ENCODE data around the gene LSR.

DNA sequence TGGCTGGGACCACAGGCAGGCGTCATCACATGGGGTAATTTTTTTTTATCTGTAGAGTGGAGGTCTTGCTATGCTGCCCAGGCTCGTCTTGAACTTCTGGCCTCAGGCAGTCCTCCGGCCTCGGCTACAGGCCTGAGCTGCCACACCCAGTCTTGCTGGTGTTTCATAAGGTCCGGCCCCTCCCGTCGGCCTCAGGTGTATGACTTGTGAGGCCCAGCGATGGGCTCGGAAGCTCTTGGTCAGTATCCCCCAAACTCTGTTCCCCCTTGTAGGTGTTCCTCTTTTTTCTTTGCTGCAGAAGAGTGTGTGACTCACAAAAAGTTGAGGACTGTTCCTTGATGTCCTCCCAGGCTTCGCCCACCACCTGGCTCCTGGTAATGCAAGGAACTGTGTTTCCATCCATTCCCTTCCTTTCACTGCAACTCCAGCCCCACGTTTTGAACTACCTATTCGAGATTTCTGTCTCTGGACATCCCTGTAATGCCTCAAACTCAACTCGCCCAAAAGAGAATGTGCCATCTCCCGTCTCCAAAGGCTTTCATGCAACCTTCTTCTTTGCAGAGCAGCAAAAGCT lies 25.0 kb downstream of the LSR start:
- TF ChIP-seq, protein P1, sequence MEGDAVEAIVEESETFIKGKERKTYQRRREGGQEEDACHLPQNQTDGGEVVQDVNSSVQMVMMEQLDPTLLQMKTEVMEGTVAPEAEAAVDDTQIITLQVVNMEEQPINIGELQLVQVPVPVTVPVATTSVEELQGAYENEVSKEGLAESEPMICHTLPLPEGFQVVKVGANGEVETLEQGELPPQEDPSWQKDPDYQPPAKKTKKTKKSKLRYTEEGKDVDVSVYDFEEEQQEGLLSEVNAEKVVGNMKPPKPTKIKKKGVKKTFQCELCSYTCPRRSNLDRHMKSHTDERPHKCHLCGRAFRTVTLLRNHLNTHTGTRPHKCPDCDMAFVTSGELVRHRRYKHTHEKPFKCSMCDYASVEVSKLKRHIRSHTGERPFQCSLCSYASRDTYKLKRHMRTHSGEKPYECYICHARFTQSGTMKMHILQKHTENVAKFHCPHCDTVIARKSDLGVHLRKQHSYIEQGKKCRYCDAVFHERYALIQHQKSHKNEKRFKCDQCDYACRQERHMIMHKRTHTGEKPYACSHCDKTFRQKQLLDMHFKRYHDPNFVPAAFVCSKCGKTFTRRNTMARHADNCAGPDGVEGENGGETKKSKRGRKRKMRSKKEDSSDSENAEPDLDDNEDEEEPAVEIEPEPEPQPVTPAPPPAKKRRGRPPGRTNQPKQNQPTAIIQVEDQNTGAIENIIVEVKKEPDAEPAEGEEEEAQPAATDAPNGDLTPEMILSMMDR (IDR thresholded peaks at IDR 0.05): no peak
- TF ChIP-seq EZH2 (IDR thresholded peaks at IDR 0.05) (no peak), EZH2phosphoT487 (IDR thresholded peaks at IDR 0.05) (no peak)

Data from neural progenitor cell (in vitro differentiated cells).